Activated naive CD4-positive, alpha-beta T cell treated with anti-CD3 and anti-CD28 coated beads for 36 hours (primary cell): ENCODE measurements around the gene GAL. TPM values are rescaled to one million over a fixed set of nuclear protein-coding genes. Genes with fewer than 3 reads are reported as not detected.

Source experiments
- total RNA-seq, 2 experiments: library from RNA; stranded (reverse); gene quantifications; one replicate each; pipeline ENCODE4 v1.2.3, GENCODE V29; 2021

GAL gene
- total RNA-seq, 2 experiments from 2014 or later: 3.6 to 3.9 TPM

Other genes with a start within 250 kb of the GAL start
- 10 to 100 TPM; 84.7 to 87.0 TPM for gene PPP6R3, start 223.8 kb upstream of the GAL start, total RNA-seq
- 1 to 10 TPM; 6.2 to 7.3 TPM for gene TESMIN, start 67.0 kb downstream of the GAL start, total RNA-seq
- 10 to 100 TPM; 15.3 to 16.1 TPM for gene CPT1A, start 157.4 kb downstream of the GAL start, total RNA-seq
- 10 to 100 TPM; 90.8 to 92.1 TPM for gene MRPL21, start 219.3 kb downstream of the GAL start, total RNA-seq
- gene IGHMBP2, start 219.3 kb downstream of the GAL start, total RNA-seq: 10 to 100 TPM; 29.4 to 31.1 TPM